SU-DHL-6 (cell line): ENCODE results near the gene MGAT5B.

ENCODE experiments used
- H2AFZ ChIP-seq: fragments of 200-600 bp; sonication (generic); 2 replicates; pipeline ENCODE4 v1.6.1; 2014; ENCODE audit warnings: low read depth, mild to moderate bottlenecking, moderate library complexity, mixed read lengths, antibody characterized with exemption, low read length; ENCODE audit not compliant: severe bottlenecking
- H3F3A ChIP-seq: fragments of 200-600 bp; shearing (Covaris generic); 2 replicates; pipeline ENCODE4 v1.6.0; 2016; ENCODE audit warnings: antibody characterized with exemption, mild to moderate bottlenecking; ENCODE audit not compliant: insufficient read depth
- H3K27ac ChIP-seq: fragments of 200-600 bp; sonication (generic); 2 replicates; pipeline ENCODE4 v1.5.1; 2016; ENCODE audit warnings: low read depth, mild to moderate bottlenecking, low read length, moderate library complexity, mixed read lengths
- H3K27me3 ChIP-seq: fragments of 200-600 bp; sonication (generic), shearing (Covaris generic); 2 replicates; pipeline ENCODE4 v1.6.0; 2014; ENCODE audit warnings: mild to moderate bottlenecking, low read length
- H3K36me3 ChIP-seq: fragments of 200-600 bp; sonication (generic); 2 replicates; pipeline ENCODE4 v1.6.1; 2014; ENCODE audit warnings: mild to moderate bottlenecking, low read length, mixed read lengths
- H3K4me2 ChIP-seq: fragments of 300-600, 200-600 bp; shearing (Covaris generic), sonication (generic); 2 replicates; pipeline ENCODE4 v1.6.0; 2014; ENCODE audit warnings: low read length, low read depth, mild to moderate bottlenecking; ENCODE audit not compliant: poor library complexity, severe bottlenecking
- H3K4me3 ChIP-seq: fragments of 200-600 bp; sonication (generic); 2 replicates; pipeline ENCODE4 v1.5.1; 2014; ENCODE audit warnings: antibody characterized with exemption, low read length, mild to moderate bottlenecking, mixed read lengths; ENCODE audit not compliant: insufficient read depth, poor library complexity, severe bottlenecking
- H3K79me2 ChIP-seq: fragments of 200-600 bp; sonication (generic); 2 replicates; pipeline ENCODE4 v1.6.1; 2014; ENCODE audit warnings: mild to moderate bottlenecking, low read length, moderate library complexity; ENCODE audit not compliant: insufficient read depth
- H3K9ac ChIP-seq: fragments of 200-600 bp; sonication (generic); 2 replicates; pipeline ENCODE4 v1.7.0; 2014; ENCODE audit warnings: mild to moderate bottlenecking, low read length
- H3K9me2 ChIP-seq: fragments of 200-600 bp; sonication (generic); replicated peaks from 2 replicates; pipeline ENCODE4 v1.6.1; 2014; ENCODE audit warnings: low read length; ENCODE audit not compliant: insufficient read depth
- H3K9me3 ChIP-seq: fragments of 200-600 bp; sonication (generic); 2 replicates; pipeline ENCODE4 v1.6.1; 2014; ENCODE audit warnings: low read length, mixed read lengths; ENCODE audit not compliant: insufficient read depth
- H4K20me1 ChIP-seq: fragments of 200-600 bp; sonication (generic); 2 replicates; pipeline ENCODE4 v1.6.1; 2014; ENCODE audit warnings: low read depth, mild to moderate bottlenecking, antibody characterized with exemption, low read length, moderate library complexity, mixed read lengths
- CTCF ChIP-seq: fragments of 200-600 bp; sonication (generic); IDR thresholded peaks from one replicate; pipeline ENCODE4 v1.5.1; 2017; ENCODE audit warnings: antibody characterized with exemption, mild to moderate bottlenecking, low read length, moderate library complexity; ENCODE audit not compliant: insufficient read depth, poor library complexity, severe bottlenecking
- EZH2phosphoT487 ChIP-seq: fragments of 200-600 bp; sonication (generic), shearing (Covaris generic); conservative IDR thresholded peaks from 2 replicates; pipeline ENCODE4 v1.6.1; 2018; ENCODE audit warnings: mild to moderate bottlenecking, antibody characterized with exemption, low read length, moderate library complexity, mixed read lengths

The MGAT5B gene

GRCh38 chr17:76906463-76906862, 38.3 kb downstream of the MGAT5B start:
- no peaks in the 10 kb centered on the region for H3K9me2 ChIP-seq
- H3K79me2 ChIP-seq, result no peaks in the 10 kb centered on the region
- H3K27ac ChIP-seq, result no peak overlapping the region
- no peak overlapping the region for H3K9ac ChIP-seq
- H2AFZ ChIP-seq, result no peak overlapping the region
- H3F3A ChIP-seq, result no peaks in the 10 kb centered on the region
- no peaks in the 10 kb centered on the region for H3K9me3 ChIP-seq
- no peaks in the 10 kb centered on the region for H4K20me1 ChIP-seq
- no peaks in the 10 kb centered on the region for H3K27me3 ChIP-seq
- no peak overlapping the region for H3K4me3 ChIP-seq
- no peak for TF ChIP-seq EZH2phosphoT487
- no peak for TF ChIP-seq CTCF
- H3K4me2 ChIP-seq, result no peak overlapping the region
- no peaks in the 10 kb centered on the region for H3K36me3 ChIP-seq

- H3K79me2 ChIP-seq, result no peaks in the 10 kb centered on the region
- H3K36me3 ChIP-seq, result no peaks in the 10 kb centered on the region
- H3K27me3 ChIP-seq, result no peaks in the 10 kb centered on the region
- no peaks in the 10 kb centered on the region for H3F3A ChIP-seq
- H3K9me2 ChIP-seq, result no peaks in the 10 kb centered on the region
- H3K9ac ChIP-seq, result no peak overlapping the region
- no peak overlapping the region for H2AFZ ChIP-seq
- TF ChIP-seq EZH2phosphoT487, result no peak
- no peak for TF ChIP-seq CTCF
- no peak overlapping the region for H3K27ac ChIP-seq
- no peaks in the 10 kb centered on the region for H4K20me1 ChIP-seq
- no peak overlapping the region for H3K4me2 ChIP-seq
- H3K4me3 ChIP-seq, result no peak overlapping the region
- H3K9me3 ChIP-seq, result no peaks in the 10 kb centered on the region
Measured at GRCh38 chr17:76907352-76907751, 39.1 kb downstream of the MGAT5B start.

- no peaks in the 10 kb centered on the region; the same call in 1 of the 2 replicates for H3K27me3 ChIP-seq
- no peak overlapping the region for H3K4me3 ChIP-seq
- H2AFZ ChIP-seq, result no peak overlapping the region
- no peaks in the 10 kb centered on the region for H3K9me3 ChIP-seq
- H4K20me1 ChIP-seq, result no peaks in the 10 kb centered on the region
- no peak overlapping the region for H3K9ac ChIP-seq
- TF ChIP-seq EZH2phosphoT487 (no peak), CTCF (no peak)
- H3K27ac ChIP-seq, result no peak overlapping the region
- H3K79me2 ChIP-seq, result no peaks in the 10 kb centered on the region
- H3K4me2 ChIP-seq, result no peak overlapping the region
- no peaks in the 10 kb centered on the region for H3K36me3 ChIP-seq
- H3K9me2 ChIP-seq, result no peaks in the 10 kb centered on the region
- no peaks in the 10 kb centered on the region for H3F3A ChIP-seq
Measured at GRCh38 chr17:76909971-76910760, 42.0 kb downstream of the MGAT5B start.
